Stimulated activated CD4-positive, alpha-beta T cell treated with anti-CD3 and anti-CD28 coated beads, Interleukin-4, amount 100 ng/mL, for 24 hours (primary cell): Measurements from ENCODE around the gene NPFFR2.
"Not testable (repeated sequence)": the region's sequence is repeated elsewhere in the genome, so short reads cannot be mapped to it uniquely, and the experiment has no call there.

ENCODE experiments used
- DNase-seq: peaks from one replicate; pipeline ENCODE4 v3.0.0-alpha.2; 2020

The NPFFR2 gene

GRCh38 chr4:72031868-72032608, at the start of gene NPFFR2:
Gene NPFFR2, plus strand, starts transcription at chr4:72032000. Its CDS starts 96,592 bp downstream, at chr4:72128592.
- DNase-seq = no peak

GRCh38 chr4:71992571-71993312, 39.1 kb upstream of the NPFFR2 start:
- DNase-seq = no peak

GRCh38 chr4:71994559-71994958, 37.2 kb upstream of the NPFFR2 start:
- DNase-seq = no peak

- DNase-seq = no peak
Measured at GRCh38 chr4:71995297-71995696, 36.5 kb upstream of the NPFFR2 start.

- no peak for DNase-seq
Measured at GRCh38 chr4:72006586-72006985, 25.2 kb upstream of the NPFFR2 start.

- no peak for DNase-seq
Measured at GRCh38 chr4:72011906-72012305, 19.9 kb upstream of the NPFFR2 start.

GRCh38 chr4:72016011-72016410, 15.8 kb upstream of the NPFFR2 start:
- no peak for DNase-seq

GRCh38 chr4:72019688-72020087, 12.1 kb upstream of the NPFFR2 start:
- DNase-seq = no peak

GRCh38 chr4:72022553-72022952, 9.2 kb upstream of the NPFFR2 start:
- DNase-seq = no peak

GRCh38 chr4:72055566-72055965, 23.8 kb downstream of the NPFFR2 start:
- DNase-seq = no peak

GRCh38 chr4:72063726-72064125, 31.9 kb downstream of the NPFFR2 start:
- DNase-seq = no peak

GRCh38 chr4:72067051-72067450, 35.3 kb downstream of the NPFFR2 start:
- DNase-seq = no peak

- no peak for DNase-seq
Measured at GRCh38 chr4:72073816-72074215, 42.0 kb downstream of the NPFFR2 start.

- no peak for DNase-seq
Measured at GRCh38 chr4:72076562-72076961, 44.8 kb downstream of the NPFFR2 start.

- no peak for DNase-seq
Measured at GRCh38 chr4:72077346-72077745, 45.5 kb downstream of the NPFFR2 start.

GRCh38 chr4:72084587-72085011, 52.8 kb downstream of the NPFFR2 start:
- DNase-seq = no peak

- DNase-seq = not testable (repeated sequence)
Measured at GRCh38 chr4:72090606-72091005, 58.8 kb downstream of the NPFFR2 start.

GRCh38 chr4:72094059-72094797, 62.4 kb downstream of the NPFFR2 start:
- no peak for DNase-seq

GRCh38 chr4:72107456-72107855, 75.7 kb downstream of the NPFFR2 start:
- DNase-seq = no peak

- DNase-seq = no peak
Measured at GRCh38 chr4:72109364-72109763, 77.6 kb downstream of the NPFFR2 start.

GRCh38 chr4:72109959-72110497, 78.2 kb downstream of the NPFFR2 start:
- no peak for DNase-seq

GRCh38 chr4:72110886-72111285, 79.1 kb downstream of the NPFFR2 start:
- no peak for DNase-seq

- no peak for DNase-seq
Measured at GRCh38 chr4:72111863-72112262, 80.1 kb downstream of the NPFFR2 start.
